GM13977 (cell line): Measurements from ENCODE around the gene TRAPPC12.
"Not testable (repeated sequence)": the region's sequence is repeated elsewhere in the genome, so short reads cannot be mapped to it uniquely, and the experiment has no call there.

Experiments used
- DNase-seq: peaks from one replicate; pipeline ENCODE4 v3.0.0; 2012; ENCODE audit warnings: low spot score
- in situ Hi-C: fragments of 300-500 bp; cut with MboI; formaldehyde crosslinking; loops from one replicate; pipeline ENCODE4 v1.12.0; 2022; ENCODE audit warnings: low sequenced_read_pairs, low pct_unique_long_range_greater_than_20kb, mixed read lengths, inconsistent platforms; ENCODE audit not compliant: unreplicated experiment
- TF ChIP-seq, protein P1 (sequence below): IDR thresholded peaks from 2 replicates; pipeline ENCODE4 v1.5.1; 2012; ENCODE audit warnings: mild to moderate bottlenecking, control low read depth; ENCODE audit not compliant: insufficient read depth; ENCODE audit errors: extremely low read depth, missing control alignments

Gene TRAPPC12

DNA sequence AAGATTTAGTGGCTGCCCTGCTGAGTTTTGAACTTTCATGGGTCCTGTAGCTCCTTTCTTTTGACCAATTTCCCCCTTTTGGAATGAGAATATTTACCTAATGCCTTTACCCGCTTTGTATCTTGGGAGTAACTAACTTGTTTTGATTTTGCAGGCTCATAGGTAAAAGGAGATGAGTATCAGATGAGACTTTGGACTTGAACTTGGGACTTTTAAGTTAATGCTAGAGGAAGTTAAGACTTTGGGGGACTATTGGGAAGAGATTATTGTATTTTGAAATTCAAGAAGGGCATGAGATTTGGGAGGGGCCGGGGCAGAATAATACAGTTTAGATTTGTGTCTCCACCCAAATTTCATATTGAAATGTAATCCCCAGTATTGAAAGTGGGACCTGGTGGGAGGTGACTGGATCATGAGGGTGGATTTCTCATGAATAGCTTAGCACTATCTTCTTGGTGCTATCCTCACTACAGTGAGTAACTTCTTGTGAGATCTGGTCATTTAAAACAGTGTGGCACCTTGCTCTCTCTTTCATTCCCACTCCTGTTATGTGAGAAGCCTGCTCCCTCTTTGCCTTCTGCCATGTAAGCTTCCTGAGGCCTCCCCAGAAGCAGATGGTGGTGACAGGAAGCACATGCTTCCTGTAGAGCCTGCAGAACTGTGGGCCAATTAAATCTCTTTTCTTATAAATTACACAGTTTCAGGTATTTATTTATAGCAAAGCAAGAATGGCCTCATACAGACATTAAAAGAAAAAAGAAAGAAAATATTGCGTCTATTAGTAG lies 133.7 kb downstream of the TRAPPC12 start:
- no peak for DNase-seq
- in situ Hi-C loops, result no loop called here
- TF ChIP-seq, protein P1, sequence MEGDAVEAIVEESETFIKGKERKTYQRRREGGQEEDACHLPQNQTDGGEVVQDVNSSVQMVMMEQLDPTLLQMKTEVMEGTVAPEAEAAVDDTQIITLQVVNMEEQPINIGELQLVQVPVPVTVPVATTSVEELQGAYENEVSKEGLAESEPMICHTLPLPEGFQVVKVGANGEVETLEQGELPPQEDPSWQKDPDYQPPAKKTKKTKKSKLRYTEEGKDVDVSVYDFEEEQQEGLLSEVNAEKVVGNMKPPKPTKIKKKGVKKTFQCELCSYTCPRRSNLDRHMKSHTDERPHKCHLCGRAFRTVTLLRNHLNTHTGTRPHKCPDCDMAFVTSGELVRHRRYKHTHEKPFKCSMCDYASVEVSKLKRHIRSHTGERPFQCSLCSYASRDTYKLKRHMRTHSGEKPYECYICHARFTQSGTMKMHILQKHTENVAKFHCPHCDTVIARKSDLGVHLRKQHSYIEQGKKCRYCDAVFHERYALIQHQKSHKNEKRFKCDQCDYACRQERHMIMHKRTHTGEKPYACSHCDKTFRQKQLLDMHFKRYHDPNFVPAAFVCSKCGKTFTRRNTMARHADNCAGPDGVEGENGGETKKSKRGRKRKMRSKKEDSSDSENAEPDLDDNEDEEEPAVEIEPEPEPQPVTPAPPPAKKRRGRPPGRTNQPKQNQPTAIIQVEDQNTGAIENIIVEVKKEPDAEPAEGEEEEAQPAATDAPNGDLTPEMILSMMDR, result no peak

DNA sequence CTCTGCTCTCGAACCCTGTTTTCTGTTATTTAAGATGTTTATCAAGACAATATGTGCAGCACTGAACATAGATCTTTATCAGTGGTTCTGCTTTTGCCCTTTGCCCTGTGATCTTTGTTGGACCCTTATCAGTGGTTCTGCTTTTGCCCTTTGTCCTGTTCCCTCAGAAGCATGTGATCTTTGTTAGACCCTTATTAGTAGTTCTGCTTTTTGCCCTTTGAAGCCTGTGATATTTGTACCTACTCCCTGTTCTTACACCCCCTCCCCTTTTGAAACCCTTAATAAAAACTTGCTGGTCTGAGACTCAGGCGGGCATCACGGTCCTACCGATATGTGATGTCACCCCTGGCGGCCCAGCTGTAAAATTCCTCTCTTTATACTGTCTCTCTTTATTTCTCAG lies 135.9 kb downstream of the TRAPPC12 start:
- in situ Hi-C loops, DNase-seq: not testable (repeated sequence)

DNA sequence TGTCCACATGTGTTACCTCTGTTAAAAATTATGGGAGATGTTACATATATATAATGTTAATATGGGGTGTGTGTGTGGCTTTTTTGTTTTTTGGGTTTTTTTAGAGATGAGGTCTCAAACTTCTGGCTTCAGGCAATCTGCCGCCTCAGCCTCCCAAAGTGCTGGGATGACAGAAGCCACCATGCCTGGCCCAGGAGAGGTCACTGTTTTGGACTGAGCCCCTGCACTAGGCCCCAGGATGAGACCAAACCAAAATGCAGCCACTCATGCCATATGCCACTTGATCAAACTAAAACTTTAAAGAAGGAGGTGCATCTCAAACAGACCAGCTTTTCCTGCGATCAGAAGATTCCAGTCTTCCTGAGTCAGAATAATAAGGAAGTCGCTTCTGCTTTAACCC lies 137.3 kb downstream of the TRAPPC12 start:
- no peak for DNase-seq
- TF ChIP-seq, protein P1, result no peak
- in situ Hi-C loops, result no loop called here

DNA sequence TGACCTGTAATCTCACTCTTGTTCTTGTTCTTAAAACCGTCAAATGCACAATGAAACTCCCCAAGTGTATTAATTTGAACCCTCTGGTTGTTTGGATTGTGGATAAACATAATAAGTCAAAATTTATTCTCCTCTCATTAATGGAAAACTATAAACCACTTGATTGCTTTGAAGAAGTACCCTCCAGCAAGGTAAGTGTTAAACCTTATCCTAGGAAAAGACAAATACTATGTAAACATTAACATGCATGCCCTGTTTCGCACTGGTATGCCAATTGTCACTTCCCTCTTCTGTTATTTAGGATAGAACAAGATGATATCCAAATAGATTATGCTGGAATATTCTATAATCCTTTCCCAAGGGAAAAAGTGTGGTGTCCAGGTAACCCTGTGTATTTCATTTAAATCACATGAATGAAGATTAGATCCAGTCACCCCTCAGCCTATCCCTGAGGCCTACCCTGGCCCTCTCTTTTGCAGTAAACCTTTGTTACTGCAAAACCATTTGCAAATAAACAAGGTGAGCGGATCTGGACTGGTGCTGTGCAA lies 138.5 kb downstream of the TRAPPC12 start:
- in situ Hi-C loops, result no loop called here
- TF ChIP-seq, protein P1, result no peak
- DNase-seq, result no peak

DNA sequence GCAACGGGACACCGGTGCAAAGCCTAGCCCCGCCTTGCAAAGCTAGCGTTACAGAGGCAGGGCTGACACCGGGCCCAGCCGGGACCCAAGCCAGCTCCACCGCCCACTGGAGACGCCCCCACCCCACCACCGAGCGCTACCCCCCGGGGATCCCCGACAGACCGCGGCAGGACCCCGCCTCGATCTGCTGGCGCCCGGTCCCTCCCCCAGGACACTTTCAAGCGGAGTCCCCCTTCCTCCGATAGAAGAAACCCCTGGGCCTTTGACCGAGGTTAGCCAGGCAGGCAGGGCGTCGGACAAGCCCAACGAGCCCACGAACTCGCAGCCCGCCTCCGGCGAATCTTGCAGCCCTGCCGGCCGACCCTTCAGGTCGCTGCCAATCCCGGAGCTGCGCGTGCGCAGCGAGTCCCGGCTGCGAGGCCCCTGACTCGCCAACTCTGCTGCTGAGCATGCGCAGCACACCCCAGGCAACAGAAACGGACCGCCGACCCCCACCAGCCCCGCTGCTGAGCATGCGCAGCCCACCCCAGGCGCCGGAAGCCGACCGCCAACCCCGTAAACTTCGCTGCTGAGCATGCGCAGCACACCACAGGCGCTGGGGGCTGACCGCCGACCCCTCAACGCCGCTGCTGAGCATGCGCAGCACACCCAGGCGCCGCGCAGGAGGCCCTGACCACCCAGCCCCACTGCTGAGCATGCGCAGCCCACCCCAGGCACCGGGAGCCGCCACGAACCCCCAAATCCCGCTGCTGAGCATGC lies 139.2 kb downstream of the TRAPPC12 start:
- in situ Hi-C loops, result no loop called here

DNA sequence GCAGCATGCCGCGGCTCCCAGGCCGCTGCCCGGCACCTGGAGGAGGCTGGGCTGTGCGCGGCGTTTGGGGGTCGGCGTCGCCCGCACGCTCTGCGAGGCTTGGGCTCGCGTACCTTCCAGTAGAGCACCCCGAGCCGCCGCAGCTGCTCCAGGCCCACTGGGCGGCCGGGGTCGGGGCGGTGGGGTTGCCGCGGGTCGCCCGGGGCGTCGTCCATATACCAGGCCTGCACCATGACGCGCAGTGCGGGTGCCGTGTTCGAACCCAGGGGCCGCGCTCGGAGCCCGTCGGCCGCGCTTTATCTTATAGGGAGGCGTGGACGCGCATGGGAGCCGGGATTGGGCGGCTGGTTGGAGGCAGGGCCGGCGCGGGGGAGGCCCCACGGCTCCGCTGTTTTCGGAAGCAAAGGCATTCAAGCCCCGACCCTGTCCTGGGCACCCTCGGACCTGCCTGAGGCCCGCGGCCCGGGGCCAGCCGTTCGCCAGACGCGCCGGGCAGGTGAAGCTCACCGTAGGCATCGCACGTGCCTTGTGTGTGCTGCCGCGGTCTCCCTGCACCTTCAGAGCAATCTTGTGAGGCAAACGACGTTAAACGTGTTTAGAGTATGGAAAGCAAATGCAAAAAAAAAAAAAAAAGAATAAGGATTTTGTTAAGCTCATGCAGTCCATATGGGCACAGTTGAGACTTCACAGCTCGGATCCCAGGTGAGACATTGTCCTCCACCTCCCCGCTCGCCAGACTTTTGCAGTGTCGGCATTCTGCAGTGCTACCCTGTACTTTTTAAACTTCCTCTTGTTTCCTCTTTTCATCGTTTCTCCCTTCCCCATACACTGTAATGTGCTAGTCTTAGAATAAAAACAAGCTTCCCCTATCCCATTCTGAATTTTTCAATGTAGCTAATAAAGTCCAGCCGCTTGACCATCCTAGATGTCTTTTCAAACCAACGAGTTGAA lies 140.0 kb downstream of the TRAPPC12 start, which contains the start of gene ADI1:
ADI1 (minus strand) TSS at position 277 of the 951 bp plus-strand sequence; CDS start at position 233, 44 bp downstream.
- TF ChIP-seq, protein P1, result no peak
- DNase-seq, result peak; percentile 88
- in situ Hi-C loops, result no loop called here

More for the DNA sequence above, 139.2 kb downstream of the TRAPPC12 start:
- peak; percentile 100 for DNase-seq
- TF ChIP-seq, protein P1, result no peak
